ENCODE measurements around the gene NEGR1.

DNA sequence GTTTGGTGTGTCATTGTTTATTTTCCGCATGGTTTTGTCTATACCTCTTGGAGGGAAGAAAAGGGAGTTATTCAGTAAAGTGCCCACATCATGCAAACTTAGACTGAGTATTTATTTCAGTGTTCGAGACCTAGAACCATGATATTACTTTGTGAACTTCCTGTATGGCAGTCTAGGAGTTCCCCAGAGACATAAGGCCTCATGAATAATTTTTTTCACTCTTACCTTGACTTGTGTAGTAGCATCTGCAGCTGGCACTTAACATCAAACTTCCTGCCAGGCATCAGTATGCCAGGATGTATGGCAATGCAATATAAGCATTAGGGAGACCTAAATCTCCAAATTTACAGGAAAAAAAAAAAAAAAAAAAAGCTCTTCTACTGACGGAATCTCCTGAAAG is 287.7 kb downstream of the NEGR1 start:
- TF ChIP-seq CTCF (IDR thresholded peaks at IDR 0.05): no peak
- no peak for TF ChIP-seq POLR2A (IDR thresholded peaks at IDR 0.05)
- TF ChIP-seq POLR2AphosphoS5 (IDR thresholded peaks at IDR 0.05; ENCODE audit: insufficient read depth in 1 of 2, low read depth in 1 of 2): no peak
